OCI-LY3 (cell line): ENCODE measurements around the gene FCF1.

Source experiments
- CTCF ChIP-seq: fragments of 200-600, 300-600 bp; sonication (generic); IDR thresholded peaks from 2 replicates; pipeline ENCODE4 v1.5.1; 2014; ENCODE audit warnings: antibody characterized with exemption, low read length, low read depth
- EZH2phosphoT487 ChIP-seq: fragments of 200-600 bp; shearing (Covaris generic); IDR thresholded peaks from 2 replicates; pipeline ENCODE4 v1.6.1; 2018; ENCODE audit warnings: antibody characterized with exemption, mixed run types, low read depth

- TF ChIP-seq CTCF (no peak), EZH2phosphoT487 (no peak)
Measured at GRCh38 chr14:74702293-74702692, 10.7 kb upstream of the FCF1 start.
